Fibroblast of lung (primary cell): Measurements from ENCODE around the gene TCERG1L.

ENCODE experiments used
- EZH2 ChIP-seq: IDR thresholded peaks from 2 replicates; pipeline ENCODE4 v1.5.1; 2012; ENCODE audit warnings: low read length, control low read depth, mild to moderate bottlenecking; ENCODE audit errors: missing control alignments
- TF ChIP-seq, protein P1 (sequence below), 2 donors: IDR thresholded peaks in 1 of 2; conservative IDR thresholded peaks in 1 of 2; 1 replicate in 1 of 2; 2 replicates in 1 of 2; pipeline ENCODE4 v1.5.1; 2011 to 2012; ENCODE audit warnings: low read length in 2 of 2, control low read depth in 1 of 2, inconsistent platforms in 1 of 2, low read depth in 1 of 2, mild to moderate bottlenecking in 1 of 2

GRCh38 chr10:131180086-131180485 is 131.4 kb downstream of the TCERG1L start:
- TF ChIP-seq, protein P1, sequence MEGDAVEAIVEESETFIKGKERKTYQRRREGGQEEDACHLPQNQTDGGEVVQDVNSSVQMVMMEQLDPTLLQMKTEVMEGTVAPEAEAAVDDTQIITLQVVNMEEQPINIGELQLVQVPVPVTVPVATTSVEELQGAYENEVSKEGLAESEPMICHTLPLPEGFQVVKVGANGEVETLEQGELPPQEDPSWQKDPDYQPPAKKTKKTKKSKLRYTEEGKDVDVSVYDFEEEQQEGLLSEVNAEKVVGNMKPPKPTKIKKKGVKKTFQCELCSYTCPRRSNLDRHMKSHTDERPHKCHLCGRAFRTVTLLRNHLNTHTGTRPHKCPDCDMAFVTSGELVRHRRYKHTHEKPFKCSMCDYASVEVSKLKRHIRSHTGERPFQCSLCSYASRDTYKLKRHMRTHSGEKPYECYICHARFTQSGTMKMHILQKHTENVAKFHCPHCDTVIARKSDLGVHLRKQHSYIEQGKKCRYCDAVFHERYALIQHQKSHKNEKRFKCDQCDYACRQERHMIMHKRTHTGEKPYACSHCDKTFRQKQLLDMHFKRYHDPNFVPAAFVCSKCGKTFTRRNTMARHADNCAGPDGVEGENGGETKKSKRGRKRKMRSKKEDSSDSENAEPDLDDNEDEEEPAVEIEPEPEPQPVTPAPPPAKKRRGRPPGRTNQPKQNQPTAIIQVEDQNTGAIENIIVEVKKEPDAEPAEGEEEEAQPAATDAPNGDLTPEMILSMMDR (conservative IDR thresholded peaks at IDR 0.05 in 1 of 2, IDR thresholded peaks at IDR 0.05 in 1 of 2; ENCODE audit: low read depth in 1 of 2, low read length in 2 of 2): no peak
- no peak for TF ChIP-seq EZH2
